DND-41 (cell line): ENCODE data around the gene DNM3.

Experiments
- ATAC-seq: fragments of 200-7000 bp; cut with Tn5 transposase; 3 replicates; pipeline ENCODE4 v1.9.1; 2021; ENCODE audit warnings: low read depth; ENCODE audit not compliant: insufficient read depth
- DNase-seq: peaks from one replicate; pipeline ENCODE4 v3.0.0-alpha.2; 2020
- H2AFZ ChIP-seq: 2 replicates; pipeline ENCODE4 v1.6.0; 2012; ENCODE audit warnings: low read depth, low read length
- H3K27ac ChIP-seq: 2 replicates; pipeline ENCODE4 v1.5.1; 2012; ENCODE audit warnings: low read length, inconsistent platforms
- H3K27me3 ChIP-seq: fragments of 200-600 bp; sonication (generic); 2 replicates; pipeline ENCODE4 v1.6.0; 2012; ENCODE audit warnings: low read length, mild to moderate bottlenecking, inconsistent platforms; ENCODE audit not compliant: insufficient read depth, poor library complexity
- H3K36me3 ChIP-seq: 2 replicates; pipeline ENCODE4 v1.5.1; 2012; ENCODE audit warnings: low read length, inconsistent platforms; ENCODE audit not compliant: insufficient read depth
- H3K4me1 ChIP-seq: 2 replicates; pipeline ENCODE4 v1.5.1; 2012; ENCODE audit warnings: mild to moderate bottlenecking, low read length; ENCODE audit not compliant: insufficient read depth
- H3K4me2 ChIP-seq: 2 replicates; pipeline ENCODE4 v1.6.0; 2012; ENCODE audit warnings: mild to moderate bottlenecking, moderate library complexity, low read length, inconsistent platforms; ENCODE audit not compliant: insufficient read depth
- H3K4me3 ChIP-seq, 2 experiments: fragments of 200-600 bp in 1 of 2; shearing (Covaris generic) in 1 of 2; 2 replicates each; pipeline ENCODE4 v1.5.1; 2012 to 2016; ENCODE audit warnings: inconsistent platforms in 2 of 2, low read length in 2 of 2, mild to moderate bottlenecking in 2 of 2, low read depth in 1 of 2, moderate library complexity in 1 of 2
- H3K79me2 ChIP-seq: 2 replicates; pipeline ENCODE4 v1.6.0; 2012; ENCODE audit warnings: low read length, inconsistent platforms; ENCODE audit not compliant: insufficient read depth
- H3K9ac ChIP-seq: 2 replicates; pipeline ENCODE4 v1.6.0; 2012; ENCODE audit warnings: low read depth, mild to moderate bottlenecking, inconsistent platforms, low read length, moderate library complexity
- H3K9me3 ChIP-seq: 2 replicates; pipeline ENCODE4 v1.5.1; 2012; ENCODE audit warnings: low read length, moderate library complexity, mild to moderate bottlenecking, inconsistent platforms; ENCODE audit not compliant: insufficient read depth, severe bottlenecking
- H4K20me1 ChIP-seq: 2 replicates; pipeline ENCODE4 v1.6.0; 2012; ENCODE audit warnings: low read length; ENCODE audit not compliant: insufficient read depth
- CTCF ChIP-seq: IDR thresholded peaks from 2 replicates; pipeline ENCODE4 v1.5.1; 2012; ENCODE audit warnings: borderline replicate concordance, low read length, moderate library complexity, mild to moderate bottlenecking; ENCODE audit not compliant: poor library complexity, severe bottlenecking; ENCODE audit errors: extremely low read depth
- EZH2 ChIP-seq: IDR thresholded peaks from 3 replicates; pipeline ENCODE4 v1.6.1; 2012; ENCODE audit warnings: borderline replicate concordance, low read depth, mild to moderate bottlenecking, moderate library complexity, low read length, inconsistent platforms; ENCODE audit not compliant: severe bottlenecking

DNM3 gene

GRCh38 chr1:172390683-172391551 lies 549.6 kb downstream of the DNM3 start:
- DNase-seq (no peak), ATAC-seq (no peak)
- Histone ChIP-seq H3K36me3 (no peaks in the 10 kb centered on the region), H4K20me1 (no peaks in the 10 kb centered on the region), H3K9me3 (no peaks in the 10 kb centered on the region), H3K27me3 (no peaks in the 10 kb centered on the region), H3K27ac (no peak overlapping the region), H3K4me1 (peaks cover 7% of the 10 kb centered on the region), H3K4me3 (no peak overlapping the region), H3K4me2 (no peak overlapping the region), H3K9ac (no peak overlapping the region), H2AFZ (no peak overlapping the region), H3K79me2 (no peaks in the 10 kb centered on the region)
- TF ChIP-seq EZH2: no peak
- no peak for TF ChIP-seq CTCF

GRCh38 chr1:172391976-172392375 lies 550.7 kb downstream of the DNM3 start:
- Histone ChIP-seq H2AFZ (no peak overlapping the region), H3K36me3 (no peaks in the 10 kb centered on the region), H3K4me1 (peaks cover 7% of the 10 kb centered on the region), H3K4me2 (no peak overlapping the region), H3K79me2 (no peaks in the 10 kb centered on the region), H3K9ac (no peak overlapping the region), H3K9me3 (no peaks in the 10 kb centered on the region), H4K20me1 (no peaks in the 10 kb centered on the region), H3K27me3 (no peaks in the 10 kb centered on the region), H3K27ac (no peak overlapping the region), H3K4me3 (no peak overlapping the region)
- TF ChIP-seq EZH2: no peak
- TF ChIP-seq CTCF: no peak
- no peak for ATAC-seq
- DNase-seq: no peak

DNA sequence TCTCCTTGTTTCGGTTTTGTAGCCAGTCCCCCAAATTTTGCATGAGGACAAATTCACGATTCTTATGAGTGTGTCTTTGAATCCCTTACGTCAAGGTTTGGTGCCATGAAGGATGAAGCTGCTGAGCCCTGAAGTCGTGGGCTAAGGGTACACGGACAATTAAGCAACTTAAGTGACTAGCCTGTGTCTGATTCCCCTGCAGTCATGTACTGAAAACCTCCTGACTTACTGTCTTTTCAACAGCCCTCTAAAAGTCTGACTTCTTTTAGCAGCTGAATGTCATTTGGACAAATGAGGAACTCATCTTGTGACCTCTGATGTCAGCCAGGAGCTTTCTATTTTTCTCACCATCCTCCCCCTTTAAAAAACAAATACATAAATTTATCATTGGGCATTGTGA lies 552.1 kb downstream of the DNM3 start:
- Histone ChIP-seq H3K9ac (no peak overlapping the region), H3K4me1 (peaks cover 7% of the 10 kb centered on the region), H3K27me3 (no peaks in the 10 kb centered on the region), H3K36me3 (no peaks in the 10 kb centered on the region), H3K4me2 (no peak overlapping the region), H3K27ac (no peak overlapping the region), H3K4me3 (no peak overlapping the region), H3K79me2 (no peaks in the 10 kb centered on the region), H2AFZ (no peak overlapping the region), H3K9me3 (no peaks in the 10 kb centered on the region), H4K20me1 (no peaks in the 10 kb centered on the region)
- DNase-seq: no peak
- no peak for TF ChIP-seq CTCF
- no peak for TF ChIP-seq EZH2
- ATAC-seq: no peak
